ENCODE data around the gene CSAG2. TPM values are rescaled to one million over a fixed set of nuclear protein-coding genes. Genes with fewer than 3 reads are reported as not detected.

CSAG2 gene, protein sequence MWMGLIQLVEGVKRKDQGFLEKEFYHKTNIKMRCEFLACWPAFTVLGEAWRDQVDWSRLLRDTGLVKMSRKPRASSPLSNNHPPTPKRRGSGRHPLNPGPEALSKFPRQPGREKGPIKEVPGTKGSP
- total RNA-seq (2014; rRNA removed; shearing (Covaris generic)), result not detected in 2 replicates

DNA sequence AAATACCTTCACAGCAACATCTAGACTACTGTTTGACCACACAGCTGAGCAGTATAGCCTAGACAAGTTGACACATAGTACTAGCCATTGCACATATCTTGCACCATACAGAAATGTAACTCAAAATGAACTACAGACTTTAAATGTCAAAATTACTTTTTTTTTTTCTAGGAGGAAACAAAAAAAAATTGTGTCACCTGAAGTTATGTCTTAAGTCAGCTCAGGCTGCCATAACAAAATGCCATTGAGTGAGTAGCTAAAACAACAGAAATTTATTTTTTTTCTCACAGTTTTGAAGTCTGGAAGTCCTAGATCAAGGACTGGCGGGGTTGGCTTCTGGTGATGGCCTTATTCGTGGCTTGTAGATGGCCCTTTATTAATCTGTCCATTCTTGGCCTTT, at the start of gene CSAG2:
TSS of gene CSAG2 (minus strand) at position 101 of the 400 bp plus-strand sequence. CDS start 161 bp downstream, outside the sequence.

DNA sequence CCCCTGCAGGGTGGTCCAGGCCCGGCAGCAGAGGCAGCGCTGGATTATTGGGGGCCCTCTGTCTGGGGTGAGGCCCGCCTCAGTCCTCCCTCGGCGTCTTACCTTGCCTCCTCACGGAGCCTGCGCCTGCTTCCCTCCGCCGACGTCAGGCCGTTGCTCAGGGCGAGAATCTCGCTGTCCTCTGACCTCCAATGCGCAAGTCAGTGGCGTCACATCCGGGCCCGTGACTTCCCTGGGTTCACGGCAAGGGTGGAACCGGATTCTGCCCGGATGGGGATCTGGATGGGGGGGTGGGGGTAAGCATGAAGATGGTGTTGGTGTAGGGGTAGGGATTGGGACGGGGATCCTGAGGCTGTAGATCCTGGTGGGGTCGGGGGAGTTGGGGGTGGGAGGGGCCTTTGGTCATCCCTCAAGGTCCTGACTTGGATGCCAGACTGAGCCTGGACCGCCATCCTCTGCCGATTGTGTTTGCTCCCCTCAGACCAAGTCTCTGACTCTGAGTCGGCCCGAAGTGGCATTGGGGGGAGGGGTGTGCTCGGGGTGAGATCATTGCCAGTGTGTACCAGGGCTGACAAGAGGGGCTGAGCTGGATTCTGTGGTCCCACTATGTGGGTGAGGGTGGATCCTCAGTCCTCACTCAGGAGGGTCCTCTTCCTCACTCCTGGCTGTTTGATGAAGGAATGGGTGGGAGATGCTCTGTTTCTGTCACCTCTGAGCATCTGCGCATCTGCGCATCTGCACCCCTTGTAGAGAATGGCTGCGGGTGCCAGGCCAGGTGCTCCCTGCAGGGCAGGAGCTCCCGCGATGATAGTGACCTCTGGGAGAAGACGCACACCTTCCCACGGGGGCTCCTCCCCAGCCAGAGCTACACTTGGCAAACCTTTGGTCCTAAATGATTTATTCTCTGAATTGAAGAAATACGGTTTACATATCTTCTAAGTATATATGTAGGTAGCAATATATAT, 44.9 kb upstream of the CSAG2 start, which contains the start of gene MAGEA2:
TSS of gene MAGEA2 (minus strand) at position 157 of the 965 bp plus-strand sequence. CDS start 2,479 bp downstream, outside the sequence.

DNA sequence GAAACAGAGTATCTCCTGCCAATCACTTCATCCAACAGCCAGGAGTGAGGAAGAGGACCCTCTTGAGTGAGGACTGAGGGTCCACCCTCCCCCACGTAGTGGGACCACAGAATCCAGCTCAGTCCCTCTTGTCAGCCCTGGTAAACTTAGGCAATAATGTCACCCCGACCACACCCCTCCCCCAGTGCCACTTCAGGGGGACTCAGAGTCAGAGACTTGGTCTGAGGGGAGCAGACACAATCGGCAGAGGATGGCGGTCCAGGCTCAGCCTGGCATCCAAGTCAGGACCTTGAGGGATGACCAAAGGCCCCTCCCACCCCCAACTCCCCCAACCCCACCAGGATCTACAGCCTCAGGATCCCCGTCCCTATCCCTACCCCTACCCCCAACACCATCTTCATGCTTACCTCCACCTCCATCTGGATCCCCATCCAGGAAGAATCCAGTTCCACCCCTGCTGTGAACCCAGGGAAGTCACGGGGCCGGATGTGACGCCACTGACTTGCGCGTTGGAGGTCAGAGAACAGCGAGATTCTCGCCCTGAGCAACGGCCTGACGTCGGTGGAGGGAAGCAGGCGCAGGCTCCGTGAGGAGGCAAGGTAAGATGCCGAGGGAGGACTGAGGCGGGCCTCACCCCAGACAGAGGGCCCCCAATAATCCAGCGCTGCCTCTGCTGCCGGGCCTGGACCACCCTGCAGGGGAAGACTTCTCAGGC, 24.3 kb upstream of the CSAG2 start, which contains the start of the genes CSAG1 and MAGEA12:
TSS of gene CSAG1 (minus strand) at position 461 of the 715 bp plus-strand sequence. CDS start 1,261 bp downstream, outside the sequence.
TSS of gene MAGEA12 (plus strand) at position 497 of the 715 bp plus-strand sequence. CDS start 2,405 bp downstream, outside the sequence.

DNA sequence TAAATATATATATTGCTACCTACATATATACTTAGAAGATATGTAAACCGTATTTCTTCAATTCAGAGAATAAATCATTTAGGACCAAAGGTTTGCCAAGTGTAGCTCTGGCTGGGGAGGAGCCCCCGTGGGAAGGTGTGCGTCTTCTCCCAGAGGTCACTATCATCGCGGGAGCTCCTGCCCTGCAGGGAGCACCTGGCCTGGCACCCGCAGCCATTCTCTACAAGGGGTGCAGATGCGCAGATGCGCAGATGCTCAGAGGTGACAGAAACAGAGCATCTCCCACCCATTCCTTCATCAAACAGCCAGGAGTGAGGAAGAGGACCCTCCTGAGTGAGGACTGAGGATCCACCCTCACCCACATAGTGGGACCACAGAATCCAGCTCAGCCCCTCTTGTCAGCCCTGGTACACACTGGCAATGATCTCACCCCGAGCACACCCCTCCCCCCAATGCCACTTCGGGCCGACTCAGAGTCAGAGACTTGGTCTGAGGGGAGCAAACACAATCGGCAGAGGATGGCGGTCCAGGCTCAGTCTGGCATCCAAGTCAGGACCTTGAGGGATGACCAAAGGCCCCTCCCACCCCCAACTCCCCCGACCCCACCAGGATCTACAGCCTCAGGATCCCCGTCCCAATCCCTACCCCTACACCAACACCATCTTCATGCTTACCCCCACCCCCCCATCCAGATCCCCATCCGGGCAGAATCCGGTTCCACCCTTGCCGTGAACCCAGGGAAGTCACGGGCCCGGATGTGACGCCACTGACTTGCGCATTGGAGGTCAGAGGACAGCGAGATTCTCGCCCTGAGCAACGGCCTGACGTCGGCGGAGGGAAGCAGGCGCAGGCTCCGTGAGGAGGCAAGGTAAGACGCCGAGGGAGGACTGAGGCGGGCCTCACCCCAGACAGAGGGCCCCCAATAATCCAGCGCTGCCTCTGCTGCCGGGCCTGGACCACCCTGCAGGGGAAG, 5.0 kb upstream of the CSAG2 start, which contains the start of gene MAGEA2B:
TSS of gene MAGEA2B (plus strand) at position 814 of the 973 bp plus-strand sequence. CDS start 2,479 bp downstream, outside the sequence.

DNA sequence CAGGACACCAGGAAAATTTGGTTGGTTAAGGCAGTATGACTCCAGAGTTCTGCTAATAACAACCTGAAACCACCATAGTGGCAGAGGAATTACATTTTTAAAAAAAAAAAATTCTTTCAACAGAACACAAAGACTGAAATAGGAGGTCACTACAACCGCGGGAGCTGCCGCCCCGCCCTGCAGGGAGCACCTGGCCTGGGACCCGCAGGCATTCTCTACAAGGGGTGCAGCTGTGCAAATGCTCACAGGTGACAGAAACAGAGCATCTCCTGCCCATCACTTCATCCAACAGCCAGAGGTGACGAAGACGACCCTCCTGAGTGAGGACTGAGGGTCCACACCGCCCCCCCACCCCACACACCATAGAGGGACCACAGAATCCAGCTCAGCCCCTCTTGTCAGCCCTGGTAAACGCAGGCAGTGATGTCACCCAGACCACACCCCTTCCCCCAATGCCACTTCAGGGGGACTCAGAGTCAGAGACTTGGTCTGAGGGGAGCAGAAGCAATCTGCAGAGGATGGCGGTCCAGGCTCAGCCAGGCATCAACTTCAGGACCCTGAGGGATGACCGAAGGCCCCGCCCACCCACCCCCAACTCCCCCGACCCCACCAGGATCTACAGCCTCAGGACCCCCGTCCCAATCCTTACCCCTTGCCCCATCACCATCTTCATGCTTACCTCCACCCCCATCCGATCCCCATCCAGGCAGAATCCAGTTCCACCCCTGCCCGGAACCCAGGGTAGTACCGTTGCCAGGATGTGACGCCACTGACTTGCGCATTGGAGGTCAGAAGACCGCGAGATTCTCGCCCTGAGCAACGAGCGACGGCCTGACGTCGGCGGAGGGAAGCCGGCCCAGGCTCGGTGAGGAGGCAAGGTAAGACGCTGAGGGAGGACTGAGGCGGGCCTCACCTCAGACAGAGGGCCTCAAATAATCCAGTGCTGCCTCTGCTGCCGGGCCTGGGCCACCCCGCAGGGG, 10.8 kb downstream of the CSAG2 start, which contains the start of gene MAGEA3:
TSS of gene MAGEA3 (plus strand) at position 843 of the 980 bp plus-strand sequence. CDS start 2,039 bp downstream, outside the sequence.

Other genes starting within 250 kb of the CSAG2 start
- gene GABRQ, start 71.4 kb downstream of the CSAG2 start, total RNA-seq (2014; rRNA removed; shearing (Covaris generic)), result not detected in 2 replicates
- 172 and 182 TPM in 2 replicates for gene MAGEA3, start 10.5 kb downstream of the CSAG2 start, total RNA-seq (2014; rRNA removed; shearing (Covaris generic))
- gene MAGEA2B, start 5.4 kb upstream of the CSAG2 start, total RNA-seq (2014; rRNA removed; shearing (Covaris generic)), result 45.3 and 46.0 TPM in 2 replicates
- 60.4 and 67.0 TPM in 2 replicates for gene CSAG1, start 24.4 kb upstream of the CSAG2 start, total RNA-seq (2014; rRNA removed; shearing (Covaris generic))
- gene MAGEA12, start 24.5 kb upstream of the CSAG2 start, total RNA-seq (2014; rRNA removed; shearing (Covaris generic)), result 115 and 120 TPM in 2 replicates
- 80.6 and 90.5 TPM in 2 replicates for gene MAGEA2, start 44.6 kb upstream of the CSAG2 start, total RNA-seq (2014; rRNA removed; shearing (Covaris generic))
- 8.5 and 11.0 TPM in 2 replicates for gene CSAG3, start 49.9 kb upstream of the CSAG2 start, total RNA-seq (2014; rRNA removed; shearing (Covaris generic))
- 120 and 123 TPM in 2 replicates for gene MAGEA6, start 60.4 kb upstream of the CSAG2 start, total RNA-seq (2014; rRNA removed; shearing (Covaris generic))
- 21.0 and 26.1 TPM in 2 replicates for gene CETN2, start 121.5 kb upstream of the CSAG2 start, total RNA-seq (2014; rRNA removed; shearing (Covaris generic))
- 12.3 and 15.6 TPM in 2 replicates for gene NSDHL, start 121.8 kb upstream of the CSAG2 start, total RNA-seq (2014; rRNA removed; shearing (Covaris generic))
- 0.45 and 0.79 TPM in 2 replicates for gene ZNF185, start 188.8 kb upstream of the CSAG2 start, total RNA-seq (2014; rRNA removed; shearing (Covaris generic))